Activated CD4-positive, alpha-beta T cell treated with anti-CD3 and anti-CD28 coated beads, Interleukin-2, Interleukin-4, amounts not matched to agents 100 ng/mL and 50 ng/mL, durations not matched to agents 16 hours and 8 hours (primary cell): ENCODE measurements around the gene MAMDC2.

Source experiments
- DNase-seq: peaks from one replicate; pipeline ENCODE4 v3.0.0-alpha.2; 2020; ENCODE audit warnings: low spot score

Gene MAMDC2

DNA sequence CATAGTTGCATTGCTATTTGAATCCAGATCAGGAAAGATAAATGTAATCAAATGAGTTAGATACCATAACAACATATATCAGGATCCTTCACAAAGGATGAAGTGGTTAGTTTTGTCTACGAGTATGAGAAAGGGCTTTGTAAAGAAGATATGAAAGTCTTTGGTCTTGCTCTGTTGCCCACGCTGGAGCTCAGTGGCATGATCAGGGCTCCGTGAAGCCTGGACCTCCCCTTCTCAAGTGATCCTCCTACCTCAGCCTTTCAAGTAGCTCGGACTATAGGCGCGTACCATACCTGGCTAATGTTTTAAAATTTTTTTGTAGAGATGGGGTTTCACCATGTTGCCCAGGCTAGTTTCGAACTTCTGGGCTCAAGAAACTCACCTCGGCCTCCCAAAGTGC lies 217.0 kb downstream of the MAMDC2 start:
- DNase-seq: no peak

DNA sequence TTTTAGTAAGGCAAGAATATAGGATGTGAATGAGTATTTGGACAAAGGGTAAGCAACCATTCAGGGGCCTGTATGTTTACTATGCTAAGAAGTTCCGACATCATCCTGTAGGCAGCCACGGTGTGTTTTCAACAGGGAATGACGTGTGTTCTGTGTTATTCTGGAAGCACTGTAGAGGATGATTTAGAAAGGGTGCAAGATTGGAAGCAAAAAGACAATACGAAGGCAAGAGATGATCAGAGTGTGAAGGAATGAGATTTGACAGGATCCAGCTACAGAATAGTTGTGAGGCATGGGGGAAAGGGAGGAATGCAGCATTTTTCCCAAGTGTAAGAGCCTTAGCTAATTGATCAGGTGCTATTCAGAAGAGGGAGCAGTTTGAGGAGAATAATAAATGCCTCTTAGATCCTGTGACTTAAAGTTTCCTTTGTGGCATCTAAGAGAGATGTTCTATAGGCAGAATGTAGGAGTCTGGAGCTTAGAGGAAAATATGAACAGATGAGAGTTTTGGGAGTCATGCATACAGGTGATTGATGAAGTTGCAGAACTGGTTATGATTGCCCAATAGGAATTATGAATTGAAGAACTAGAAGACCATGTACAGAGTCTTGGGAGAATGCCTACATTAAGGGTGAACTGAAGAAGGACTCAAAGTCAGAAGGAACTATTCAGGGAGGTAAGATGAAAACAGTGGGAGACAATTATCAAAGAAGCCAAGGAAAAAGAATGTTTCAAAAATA lies 217.7 kb downstream of the MAMDC2 start:
- no peak for DNase-seq

DNA sequence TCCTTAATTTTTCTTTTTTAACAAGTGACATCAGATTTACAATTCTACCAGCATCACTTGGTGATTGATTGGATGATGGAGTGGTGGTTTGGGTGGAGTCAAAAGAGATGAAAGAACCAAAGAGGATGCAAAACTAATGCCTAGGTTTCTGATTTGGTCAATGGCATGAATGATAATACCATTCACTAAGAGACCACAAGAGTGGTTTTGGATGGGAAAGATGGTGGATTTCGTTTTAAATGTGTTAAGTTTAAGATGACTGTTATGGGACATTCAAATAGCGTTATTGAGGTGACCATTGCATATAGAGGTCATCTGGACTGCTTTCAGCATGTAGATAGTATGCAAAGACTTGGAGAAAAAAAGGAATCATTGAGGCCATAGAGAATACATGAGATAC lies 218.7 kb downstream of the MAMDC2 start:
- DNase-seq: peak; percentile 49

DNA sequence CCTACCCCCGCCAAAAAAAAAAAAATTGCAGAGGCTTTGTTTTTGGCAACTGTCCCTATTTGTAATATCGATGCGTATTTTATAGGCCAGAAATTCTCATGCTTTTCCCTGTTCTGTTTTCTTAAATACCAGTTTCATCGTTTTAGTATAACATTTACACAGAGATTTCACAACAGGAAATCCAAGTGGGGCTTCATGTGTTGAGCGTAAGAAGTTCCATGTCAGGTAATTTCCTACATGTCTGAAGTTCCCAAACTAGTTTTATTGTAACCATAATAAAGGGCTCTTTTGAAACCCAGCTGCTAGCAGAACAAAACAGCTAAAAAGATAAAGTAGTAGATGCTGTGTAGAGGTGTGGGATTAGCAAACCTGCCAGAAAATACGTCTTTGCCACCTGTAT lies 219.3 kb downstream of the MAMDC2 start:
- no peak for DNase-seq

DNA sequence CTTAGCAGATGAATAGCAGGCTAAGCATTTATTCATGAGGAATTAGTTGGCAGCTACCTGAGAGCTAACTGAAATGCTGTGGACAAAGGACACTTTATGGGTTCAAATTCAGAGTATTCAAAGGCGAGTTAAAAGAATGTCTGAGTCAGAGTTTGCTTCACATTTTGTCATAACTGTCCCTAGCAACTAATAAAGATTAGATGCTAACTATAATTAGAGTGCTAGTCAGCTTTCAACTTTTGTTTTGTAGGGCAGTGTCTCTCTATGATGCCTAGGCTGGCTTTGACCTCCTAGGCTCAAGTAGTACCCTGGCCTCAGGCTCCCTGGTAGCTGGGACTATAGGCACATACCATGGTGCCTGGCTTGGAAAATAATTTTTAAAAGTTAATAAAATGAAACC lies 219.8 kb downstream of the MAMDC2 start:
- no peak for DNase-seq
